GM10266 (cell line): ENCODE data around the gene CYP2B6.
"Not testable (repeated sequence)": the region's sequence is repeated elsewhere in the genome, so short reads cannot be mapped to it uniquely, and the experiment has no call there.

ENCODE experiments used
- DNase-seq: peaks from one replicate; pipeline ENCODE4 v3.0.0; 2012; ENCODE audit errors: extremely low spot score
- CTCF ChIP-seq: IDR thresholded peaks from 2 replicates; pipeline ENCODE4 v1.5.1; 2012; ENCODE audit warnings: mild to moderate bottlenecking, low read depth; ENCODE audit not compliant: control insufficient read depth, insufficient read depth; ENCODE audit errors: missing control alignments

CYP2B6 gene

GRCh38 chr19:40995355-40995754 is 4.3 kb downstream of the CYP2B6 start:
- no peak for DNase-seq
- TF ChIP-seq CTCF, result no peak

GRCh38 chr19:40999018-40999417 is 7.9 kb downstream of the CYP2B6 start:
- not testable (repeated sequence) for DNase-seq

- DNase-seq, result no peak
Observed at GRCh38 chr19:41000310-41000737, 9.2 kb downstream of the CYP2B6 start.

GRCh38 chr19:41001243-41001971 is 10.3 kb downstream of the CYP2B6 start:
- TF ChIP-seq CTCF, result no peak
- DNase-seq, result no peak

More at GRCh38 chr19:41000310-41000737, 9.2 kb downstream of the CYP2B6 start:
- no peak for TF ChIP-seq CTCF

- DNase-seq, result not testable (repeated sequence)
Observed at GRCh38 chr19:41003656-41004055, 12.6 kb downstream of the CYP2B6 start.

- no peak for DNase-seq
- no peak for TF ChIP-seq CTCF
Observed at GRCh38 chr19:41009700-41010235, 18.7 kb downstream of the CYP2B6 start.

GRCh38 chr19:41013359-41013758 is 22.3 kb downstream of the CYP2B6 start:
- no peak for DNase-seq
- no peak for TF ChIP-seq CTCF

GRCh38 chr19:41014643-41015042 is 23.6 kb downstream of the CYP2B6 start:
- no peak for TF ChIP-seq CTCF
- DNase-seq, result no peak
